HG03097 (cell line): Measurements from ENCODE around the gene SFRP5.
A peak's percentile ranks its signal among the peaks of the same experiment; 100 is the strongest.

Experiments
- ATAC-seq: cut with Tn5 transposase; IDR thresholded peaks from one replicate; pipeline ENCODE4 v1.9.1; 2021; ENCODE audit not compliant: unreplicated experiment, low FRiP score

Gene SFRP5

DNA sequence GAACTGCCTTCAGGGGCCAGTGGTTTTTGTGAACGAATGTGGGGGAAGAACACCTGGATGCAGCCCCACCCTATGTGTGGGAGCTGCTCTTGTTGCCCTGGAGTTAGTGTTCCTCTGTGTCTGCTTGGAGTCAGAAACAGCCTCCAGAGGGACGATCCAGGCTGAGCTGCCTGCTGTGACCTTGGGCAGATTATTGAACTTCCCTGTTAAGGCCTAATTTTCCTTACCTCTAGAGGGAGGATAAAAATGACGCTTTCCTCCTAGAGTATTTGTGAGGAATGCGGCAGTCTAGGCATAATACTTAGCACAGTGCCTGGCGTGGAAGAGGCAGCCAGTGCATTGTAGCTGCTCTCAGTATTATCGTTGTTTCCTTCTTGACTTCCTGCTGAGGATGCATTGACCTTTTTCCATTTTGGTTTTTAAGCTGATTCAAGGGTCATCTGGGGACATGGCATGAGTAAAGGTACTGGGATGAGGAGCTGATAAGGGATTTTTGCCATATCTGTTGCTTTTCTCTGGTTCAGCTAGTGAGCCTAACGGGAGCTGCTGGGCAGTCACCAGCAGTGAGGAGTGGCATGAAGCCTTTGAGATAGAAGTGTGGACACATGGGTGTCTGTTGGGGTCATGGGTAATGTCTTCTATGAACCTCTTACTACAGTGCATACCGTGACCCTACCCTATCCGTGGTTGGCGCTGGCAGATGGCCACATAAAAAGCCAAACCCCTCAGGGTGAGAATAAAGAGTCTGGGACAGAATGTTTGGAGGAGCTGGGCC is 28.4 kb downstream of the SFRP5 start:
- ATAC-seq, result no peak

- no peak for ATAC-seq
These were observed 31.2 kb downstream of the SFRP5 start for GRCh38 chr10:97740613-97741012.

DNA sequence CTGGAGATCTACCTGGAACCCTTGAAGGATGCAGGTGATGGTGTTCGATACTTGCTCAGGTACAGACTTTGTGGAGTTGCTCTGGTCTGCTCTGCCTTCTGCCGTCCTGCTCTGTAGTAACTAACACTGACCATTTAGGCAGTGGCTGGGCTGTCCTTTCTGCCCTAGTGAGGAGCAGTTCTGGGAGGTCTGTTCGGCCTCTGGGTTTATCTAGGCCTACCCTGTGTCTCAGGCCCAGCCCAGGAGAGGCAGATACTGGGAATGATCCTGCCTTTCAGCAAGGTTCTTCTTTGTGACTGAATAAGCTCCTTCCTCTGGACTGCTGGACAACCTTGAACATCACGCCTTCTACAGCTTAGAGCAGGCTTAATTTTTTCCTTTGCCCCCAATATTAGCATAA is 33.2 kb downstream of the SFRP5 start:
- no peak for ATAC-seq

DNA sequence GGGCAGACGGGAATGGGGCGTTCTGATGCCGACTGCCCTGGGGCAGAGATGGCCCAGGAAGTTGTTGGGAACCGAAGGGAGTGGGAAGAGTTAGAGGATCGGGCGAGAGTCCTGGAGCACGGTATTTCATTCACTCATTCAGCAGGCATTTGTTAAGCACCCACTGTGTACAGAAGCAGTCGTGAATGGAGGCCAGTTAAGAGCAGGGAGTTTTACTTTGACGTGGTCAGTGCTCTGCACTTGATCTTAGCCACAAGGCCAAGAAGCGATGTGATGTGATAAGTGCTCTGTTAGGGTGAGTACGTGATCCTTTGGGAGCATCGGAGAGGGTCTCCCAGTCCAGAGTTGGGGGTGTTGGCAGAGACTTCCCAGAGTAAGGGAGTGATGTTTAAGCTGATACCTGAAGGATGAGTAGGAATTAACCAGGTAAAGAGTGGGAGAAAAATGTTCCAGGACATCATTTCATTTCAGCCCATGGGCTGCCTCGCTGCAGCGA is 34.0 kb downstream of the SFRP5 start:
- ATAC-seq, result no peak

DNA sequence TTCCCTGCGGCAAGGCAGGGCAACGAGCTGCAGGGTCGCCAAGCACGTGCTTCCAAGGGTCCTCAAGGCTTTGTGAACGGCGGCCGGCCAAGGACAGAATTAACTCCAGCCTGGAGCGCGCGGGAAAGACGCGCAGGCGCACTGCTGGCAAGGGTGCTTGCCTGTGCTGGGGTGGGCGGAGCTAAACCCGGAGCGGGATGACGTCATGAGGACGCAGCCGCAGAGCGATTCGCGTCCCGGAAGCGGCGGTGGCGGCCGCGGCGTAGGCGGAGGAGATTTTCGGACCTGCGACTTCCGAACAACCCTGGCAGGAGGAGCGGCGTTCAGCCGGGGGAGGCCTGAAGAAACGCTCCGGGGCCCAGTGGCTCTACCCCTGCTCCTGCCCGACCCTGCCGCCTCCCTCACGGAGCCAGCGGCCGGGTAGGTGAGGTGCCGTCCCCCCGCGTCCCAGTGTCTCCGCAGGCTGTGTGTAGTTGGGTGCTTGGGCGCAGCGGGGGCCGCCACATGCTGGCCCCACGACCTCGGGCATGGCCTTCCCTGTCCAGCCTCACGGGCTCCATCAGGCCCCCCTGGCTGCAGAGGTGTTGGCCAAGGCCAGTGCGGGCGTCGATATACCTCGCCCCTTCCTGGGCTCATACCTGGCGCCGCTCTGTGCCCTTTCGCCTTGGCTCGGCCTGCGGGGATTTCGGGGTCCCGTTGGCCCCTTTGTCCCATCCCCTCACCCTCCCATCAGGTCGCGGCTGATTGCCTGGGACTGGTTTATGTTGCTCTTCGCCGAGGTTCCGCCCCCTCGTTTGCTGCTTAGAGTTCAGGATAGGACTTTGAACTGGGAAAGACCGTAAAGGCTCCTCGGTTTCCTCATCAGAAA is 34.7 kb downstream of the SFRP5 start, which contains the start of gene ZFYVE27:
Gene ZFYVE27, plus strand, starts transcription at position 227 of the 868 bp plus-strand sequence. CDS start 1,350 bp downstream, outside the sequence.
- ATAC-seq, result peak; percentile 81

DNA sequence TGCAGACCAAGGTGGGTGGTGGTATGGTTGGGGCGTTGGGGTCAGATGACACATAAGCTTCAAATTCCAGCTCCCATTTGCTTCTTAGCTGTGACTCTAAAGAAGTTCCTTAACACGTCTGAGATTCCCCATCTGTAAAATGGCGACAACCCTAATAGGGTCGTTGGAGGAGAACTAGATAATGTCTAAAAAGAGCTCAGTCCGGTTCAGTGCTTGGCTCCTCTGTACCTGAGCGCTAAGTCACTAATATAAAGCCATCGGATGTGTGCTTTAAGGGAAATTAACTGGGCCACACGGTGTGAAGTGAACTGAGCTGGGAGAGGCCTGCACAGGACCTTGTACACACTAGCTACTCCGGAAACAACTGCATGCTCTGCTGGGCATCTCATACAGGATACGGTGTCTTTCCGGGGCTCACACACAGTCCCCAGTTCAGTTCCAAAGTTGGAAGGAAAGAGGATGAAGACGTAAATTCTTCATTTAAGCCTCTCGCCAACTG is 35.3 kb downstream of the SFRP5 start:
- peak; percentile 17 for ATAC-seq

DNA sequence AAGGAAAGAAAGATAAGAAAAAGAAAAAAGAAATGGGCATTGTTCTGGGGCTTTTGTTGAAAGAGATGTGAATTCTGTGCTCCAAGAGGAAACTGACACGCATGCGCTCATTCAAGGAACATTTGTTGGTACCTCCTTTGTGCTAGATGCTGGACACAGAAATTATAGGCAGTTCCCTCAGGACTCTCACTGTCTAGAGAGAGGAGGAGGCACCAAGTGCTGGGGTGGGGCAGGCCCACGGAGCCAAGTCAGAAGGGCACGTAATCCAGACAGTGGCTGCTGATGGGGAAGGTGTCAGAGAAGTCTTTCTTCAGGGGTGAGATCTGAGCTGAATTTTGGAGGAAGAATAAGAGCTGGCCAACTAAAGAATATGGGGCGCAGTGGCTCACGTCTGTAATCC is 37.8 kb downstream of the SFRP5 start:
- no peak for ATAC-seq

DNA sequence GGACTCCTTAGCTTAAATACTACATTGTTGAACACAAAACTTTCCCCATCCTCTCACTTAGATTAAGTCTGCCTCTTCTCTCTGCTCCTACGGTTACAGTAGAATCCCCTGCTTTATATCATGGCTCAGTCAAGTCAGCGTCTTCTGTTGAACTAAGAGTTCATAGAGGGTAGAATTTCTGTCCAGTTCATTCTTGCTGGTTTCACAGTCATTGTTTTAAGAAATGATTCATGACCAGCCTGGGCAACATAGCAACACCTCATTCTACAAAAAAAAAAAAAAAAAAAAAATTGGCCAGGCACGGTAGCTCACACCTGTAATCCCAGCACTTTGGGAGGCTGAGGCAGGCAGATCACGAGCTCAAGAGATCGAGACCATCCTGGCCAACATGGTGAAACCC is 38.5 kb downstream of the SFRP5 start:
- ATAC-seq, result no peak

GRCh38 chr10:97732052-97732359 is 39.8 kb downstream of the SFRP5 start:
- no peak for ATAC-seq

DNA sequence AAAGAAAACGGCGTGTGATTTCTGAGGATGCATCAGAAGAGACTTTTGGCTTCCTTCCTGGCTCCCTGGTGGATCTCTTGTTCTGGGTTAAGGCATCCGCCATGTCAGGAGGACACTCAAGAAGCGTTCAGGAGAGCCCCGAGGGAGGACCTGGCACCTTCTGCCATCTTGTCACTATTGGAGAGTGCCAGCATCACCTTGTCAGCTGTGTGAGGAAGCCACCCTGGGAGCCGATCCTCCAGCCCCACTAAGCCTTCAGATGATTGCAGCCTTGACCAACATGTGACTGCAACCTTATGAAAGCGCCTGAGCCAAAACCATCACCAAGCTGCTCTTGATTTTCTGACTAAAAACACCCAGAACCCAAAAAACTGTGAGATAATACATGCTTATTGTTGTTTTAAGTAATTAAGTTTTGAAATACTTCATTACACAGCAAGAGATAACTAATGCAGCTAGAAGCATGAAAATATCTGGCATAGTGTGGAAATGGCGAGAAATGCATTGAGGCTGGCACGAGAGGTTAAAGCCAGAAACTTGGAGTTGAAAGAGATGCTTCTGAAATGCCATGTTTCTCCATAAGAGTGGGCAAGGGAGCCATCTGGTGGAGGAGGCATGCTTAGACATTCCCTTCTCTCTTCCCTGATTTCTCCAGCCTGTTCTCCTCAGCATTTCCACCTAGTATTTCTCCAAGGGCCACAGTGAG is 40.3 kb downstream of the SFRP5 start:
- no peak for ATAC-seq

DNA sequence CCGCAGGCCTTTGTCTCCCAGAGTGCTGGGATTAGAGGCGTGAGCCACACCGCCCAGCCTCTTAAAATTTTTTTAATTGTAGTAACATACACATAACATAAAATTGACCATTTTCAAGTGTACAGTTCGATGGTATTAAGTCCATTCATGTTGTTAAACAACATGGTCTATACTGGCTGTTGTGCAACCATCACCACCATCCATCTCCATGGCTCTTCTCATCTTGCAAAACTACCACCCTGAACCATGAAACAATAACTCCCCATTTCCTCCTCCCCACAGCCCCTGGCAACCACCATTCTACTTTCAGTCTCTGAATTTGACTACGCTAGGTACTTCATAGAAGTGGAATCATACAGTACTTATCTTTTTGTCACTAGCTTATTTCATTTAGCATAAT is 42.8 kb downstream of the SFRP5 start:
- ATAC-seq, result no peak

- ATAC-seq, result no peak
These were observed 45.1 kb downstream of the SFRP5 start for GRCh38 chr10:97726636-97727178.

DNA sequence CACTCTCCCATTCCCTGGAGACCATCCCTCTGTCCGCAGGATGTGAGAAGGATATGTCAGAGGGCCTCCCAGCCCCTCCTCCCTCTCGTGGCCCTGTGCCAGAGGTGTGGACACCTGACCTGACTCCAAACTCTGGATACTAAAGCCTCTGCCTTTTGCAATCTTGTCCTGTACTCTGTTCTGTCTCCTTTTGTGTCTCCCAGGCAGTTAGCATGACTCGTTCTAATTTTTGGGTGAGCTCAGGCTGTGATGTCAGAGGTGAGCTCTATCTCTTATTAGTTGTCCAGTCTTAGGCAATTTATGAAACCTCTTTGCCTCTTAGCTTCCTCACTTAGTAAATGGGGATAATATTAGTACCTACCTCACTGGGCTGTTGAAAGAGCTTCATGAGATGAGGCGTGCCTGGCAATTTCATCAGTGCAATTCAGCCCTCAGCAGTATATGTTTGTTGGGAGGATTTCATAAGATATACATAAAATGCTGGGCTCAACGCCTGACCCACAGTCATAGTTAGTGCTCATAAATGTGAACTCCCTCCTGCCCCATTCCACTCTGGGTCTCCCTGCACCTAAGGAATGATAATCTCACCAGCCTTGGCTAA is 47.4 kb downstream of the SFRP5 start:
- ATAC-seq, result no peak

DNA sequence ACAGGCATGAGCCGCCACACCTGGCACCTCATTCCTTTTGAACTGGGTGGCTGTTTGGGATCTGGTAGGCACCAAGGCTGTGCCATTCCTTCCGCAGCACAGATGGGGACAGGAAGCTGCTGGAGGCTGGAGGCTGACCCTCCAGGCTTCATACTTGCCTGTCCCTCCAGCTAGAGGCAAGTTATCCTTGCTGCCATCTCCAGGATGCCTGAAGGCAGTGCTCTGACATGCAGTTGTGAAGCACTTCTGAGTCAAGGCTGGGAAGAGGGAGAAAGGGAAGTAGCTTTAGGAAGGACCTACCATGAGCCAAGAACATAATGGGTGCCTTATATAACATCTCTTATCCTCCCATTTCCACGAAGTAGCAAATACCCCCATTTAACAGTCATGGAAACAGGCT is 48.8 kb downstream of the SFRP5 start:
- ATAC-seq, result no peak

DNA sequence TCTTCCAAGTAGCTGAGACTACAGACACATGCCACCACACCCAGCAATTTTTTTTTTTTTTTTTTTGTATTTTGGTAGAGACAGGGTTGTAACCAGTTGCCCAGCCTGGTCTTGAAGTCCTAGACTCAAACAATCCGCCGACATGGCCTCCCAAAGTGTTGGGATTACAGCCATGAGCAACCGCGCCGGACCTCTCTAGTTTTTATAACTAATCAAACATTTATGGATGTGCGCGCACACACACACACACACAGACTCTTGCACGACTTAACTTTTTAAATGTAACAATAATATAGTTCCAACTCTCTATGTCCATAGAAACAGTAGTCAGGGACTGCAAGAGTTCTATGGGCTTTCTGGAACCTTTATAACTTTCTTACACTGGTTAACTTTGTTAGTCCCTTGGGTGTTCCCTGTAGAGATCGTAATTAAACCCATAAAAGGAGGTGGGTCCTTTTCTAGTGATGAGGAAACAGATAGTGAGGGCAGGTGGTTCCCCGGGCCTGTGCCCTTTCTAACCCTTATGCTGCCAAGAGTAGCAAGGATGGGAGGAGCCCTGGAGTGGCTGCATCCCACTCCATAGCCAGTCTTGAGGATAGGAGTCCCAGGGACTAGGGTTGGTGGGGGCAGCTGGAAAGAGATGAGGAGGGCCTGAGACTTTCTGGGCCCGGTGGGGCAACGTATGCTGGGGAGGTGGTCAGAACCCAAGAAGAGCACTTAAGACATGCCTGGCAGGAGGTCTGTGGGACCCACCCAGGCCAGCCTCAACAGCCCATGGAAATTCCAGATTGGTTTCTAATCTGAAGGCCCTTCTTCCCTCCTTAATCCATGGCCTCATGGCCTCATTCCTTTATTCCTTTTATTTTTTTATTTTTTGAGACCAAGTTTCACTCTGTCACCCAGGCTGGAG is 49.7 kb downstream of the SFRP5 start:
- ATAC-seq, result no peak

DNA sequence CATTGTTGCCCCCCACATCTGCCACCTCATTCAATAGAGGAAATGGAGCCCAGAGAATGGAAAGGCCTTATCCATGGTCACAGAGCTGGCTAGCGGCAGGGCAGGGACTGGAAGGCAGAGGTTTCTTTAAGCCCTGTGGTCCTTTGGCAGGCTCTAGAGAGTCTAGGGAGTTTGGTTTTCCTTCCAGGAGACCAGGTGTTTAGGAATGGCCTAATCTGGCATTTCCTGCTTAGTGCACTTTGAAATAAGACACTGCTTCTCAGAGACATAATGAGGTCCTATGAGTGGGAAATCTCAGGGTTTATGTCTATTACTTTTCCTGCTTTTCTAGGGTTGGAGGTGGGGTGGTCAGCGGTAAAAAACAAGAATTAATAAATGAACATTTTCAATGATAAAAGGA is 52.2 kb downstream of the SFRP5 start:
- no peak for ATAC-seq

GRCh38 chr10:97718659-97719142 is 53.1 kb downstream of the SFRP5 start:
- ATAC-seq, result no peak

GRCh38 chr10:97718178-97718577 is 53.6 kb downstream of the SFRP5 start:
- no peak for ATAC-seq

- no peak for ATAC-seq
These were observed 54.2 kb downstream of the SFRP5 start for GRCh38 chr10:97717627-97718026.
